OCI-M2 (cell line): ENCODE data around the gene MNS1.
"Not testable (repeated sequence)": the region's sequence is repeated elsewhere in the genome, so short reads cannot be mapped to it uniquely, and the experiment has no call there.

Experiments used
- DNase-seq: peaks from one replicate; lab custom pipeline; 2025; ENCODE audit not compliant: unreplicated experiment; lab: John Stamatoyannopoulos, UW

MNS1 gene, protein sequence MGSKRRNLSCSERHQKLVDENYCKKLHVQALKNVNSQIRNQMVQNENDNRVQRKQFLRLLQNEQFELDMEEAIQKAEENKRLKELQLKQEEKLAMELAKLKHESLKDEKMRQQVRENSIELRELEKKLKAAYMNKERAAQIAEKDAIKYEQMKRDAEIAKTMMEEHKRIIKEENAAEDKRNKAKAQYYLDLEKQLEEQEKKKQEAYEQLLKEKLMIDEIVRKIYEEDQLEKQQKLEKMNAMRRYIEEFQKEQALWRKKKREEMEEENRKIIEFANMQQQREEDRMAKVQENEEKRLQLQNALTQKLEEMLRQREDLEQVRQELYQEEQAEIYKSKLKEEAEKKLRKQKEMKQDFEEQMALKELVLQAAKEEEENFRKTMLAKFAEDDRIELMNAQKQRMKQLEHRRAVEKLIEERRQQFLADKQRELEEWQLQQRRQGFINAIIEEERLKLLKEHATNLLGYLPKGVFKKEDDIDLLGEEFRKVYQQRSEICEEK

DNA sequence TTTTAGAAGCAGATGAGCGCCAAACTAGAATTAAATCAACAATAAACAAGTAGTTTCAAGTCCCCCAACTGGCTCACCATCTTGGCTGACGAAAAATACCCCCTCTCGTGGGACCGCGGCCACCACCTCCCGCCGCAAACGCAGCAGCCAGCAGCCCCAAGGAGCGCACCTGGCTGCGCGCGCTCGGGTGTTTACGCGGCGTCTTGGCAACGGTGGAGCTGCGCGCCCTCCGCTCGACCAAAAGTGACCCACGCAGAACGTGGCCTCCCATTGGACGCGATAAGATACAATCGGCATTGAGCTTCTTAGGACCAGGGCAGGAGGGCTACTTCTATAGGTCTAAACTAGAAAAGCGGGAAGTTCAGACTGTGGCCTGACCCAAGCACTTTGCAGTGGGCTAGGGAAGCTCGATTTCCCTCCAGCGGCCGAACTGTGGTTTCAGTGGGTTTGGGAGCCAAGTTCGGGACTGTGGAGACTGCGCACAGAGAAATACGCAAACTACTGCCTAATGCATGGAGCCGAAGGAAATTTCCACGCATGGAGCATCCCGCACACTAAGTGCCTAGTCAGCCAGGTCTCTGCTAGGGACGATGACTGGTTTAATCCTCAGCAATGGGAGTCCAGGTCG is at the start of gene MNS1:
Gene MNS1, minus strand, starts transcription at position 245 of the 628 bp plus-strand sequence. Its CDS starts 165 bp downstream, at position 80.
- DNase-seq, result peak; percentile 39

DNA sequence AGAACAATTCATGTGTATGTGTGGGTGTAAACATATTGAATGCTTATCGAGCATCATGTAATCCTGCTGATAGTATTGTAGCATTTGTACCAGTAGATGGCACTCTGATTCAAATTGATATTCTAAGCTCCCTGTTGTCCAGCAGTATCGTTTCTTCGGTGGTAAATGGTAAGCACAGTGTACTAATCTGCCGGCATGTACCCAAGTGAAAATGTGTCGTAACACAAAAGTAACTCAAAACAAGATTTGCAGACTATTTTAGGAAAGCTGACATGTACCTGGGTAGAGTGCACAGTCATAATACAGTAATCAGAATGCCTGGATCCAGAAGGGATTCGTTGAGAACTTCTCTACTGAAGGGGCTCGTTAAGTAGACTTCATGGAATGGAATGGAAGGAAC is 31.7 kb upstream of the MNS1 start:
- DNase-seq, result peak; percentile 23

DNA sequence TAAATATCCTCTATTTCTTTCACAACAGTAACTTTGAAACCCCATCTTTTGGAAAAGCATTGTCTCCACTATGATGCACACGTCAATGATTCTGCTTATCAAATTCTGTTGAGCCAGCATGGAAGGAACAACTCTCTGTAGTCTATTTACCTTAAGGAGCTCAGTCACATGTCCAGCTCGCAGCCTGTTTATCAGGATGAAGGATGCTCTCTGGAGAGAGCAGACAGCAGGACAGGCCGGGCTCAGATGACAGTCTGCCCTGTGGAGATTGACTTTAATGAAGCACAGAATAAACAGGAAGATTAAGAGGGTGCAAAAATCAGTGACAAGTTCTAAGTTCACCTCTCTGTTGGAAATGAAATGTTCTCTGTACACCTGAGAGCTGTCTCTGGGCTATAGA is 30.6 kb upstream of the MNS1 start:
- no peak for DNase-seq

DNA sequence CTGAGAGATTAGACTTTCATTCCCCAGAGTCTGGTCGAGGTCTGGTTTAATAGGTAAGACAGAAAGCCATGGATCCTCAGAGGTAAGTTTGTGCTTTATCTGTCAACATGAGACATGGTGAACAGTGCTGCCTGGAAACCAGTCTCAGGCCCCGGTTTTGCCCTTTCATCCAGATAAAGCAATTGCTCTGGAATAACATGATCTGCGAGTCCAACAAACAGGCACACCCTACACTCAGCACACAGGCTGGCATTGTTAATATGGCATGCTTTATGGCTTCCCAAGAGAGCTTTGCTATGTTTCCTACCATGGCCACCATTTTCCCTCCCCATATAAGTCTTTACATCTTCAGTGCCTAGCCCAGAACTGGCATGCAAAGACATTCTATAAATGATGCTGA is 30.1 kb upstream of the MNS1 start:
- DNase-seq, result no peak

DNA sequence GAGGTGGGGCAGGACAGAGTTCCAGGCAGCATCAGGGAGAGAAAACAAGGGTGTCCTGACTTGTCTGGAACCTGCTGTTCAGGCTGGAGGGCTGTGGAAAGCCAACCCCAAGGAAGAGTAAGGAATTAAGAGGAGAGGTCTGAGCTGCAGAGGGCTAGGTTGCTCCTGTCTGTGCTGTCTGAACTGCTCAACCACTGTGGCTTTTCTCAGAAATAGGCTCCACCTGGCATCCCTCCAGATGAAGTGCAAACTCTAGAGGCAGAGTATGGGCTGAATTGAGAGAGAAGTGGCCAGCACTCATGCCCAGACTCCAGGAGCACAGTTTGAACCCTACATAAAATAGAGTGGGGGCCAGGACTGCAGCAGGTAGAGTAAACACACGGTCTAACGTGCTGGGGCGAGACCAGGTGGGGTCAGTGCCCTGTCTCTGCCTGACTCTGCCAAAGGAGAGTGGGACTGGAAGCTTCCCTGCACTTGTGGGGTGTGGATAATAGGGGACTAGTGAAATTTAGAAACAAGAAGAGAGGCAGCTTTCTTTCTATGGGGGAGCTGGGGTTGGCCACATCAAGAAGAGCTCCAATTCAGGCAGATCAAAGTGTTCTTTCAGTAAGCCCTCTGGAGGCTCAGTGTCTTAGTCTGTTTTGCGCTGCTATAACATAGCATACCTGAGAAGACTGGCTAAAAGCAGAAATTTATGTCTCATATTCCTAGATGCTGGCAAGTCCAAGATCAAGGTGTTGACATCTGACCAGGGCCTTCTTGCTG is 28.0 kb upstream of the MNS1 start:
- DNase-seq, result no peak

DNA sequence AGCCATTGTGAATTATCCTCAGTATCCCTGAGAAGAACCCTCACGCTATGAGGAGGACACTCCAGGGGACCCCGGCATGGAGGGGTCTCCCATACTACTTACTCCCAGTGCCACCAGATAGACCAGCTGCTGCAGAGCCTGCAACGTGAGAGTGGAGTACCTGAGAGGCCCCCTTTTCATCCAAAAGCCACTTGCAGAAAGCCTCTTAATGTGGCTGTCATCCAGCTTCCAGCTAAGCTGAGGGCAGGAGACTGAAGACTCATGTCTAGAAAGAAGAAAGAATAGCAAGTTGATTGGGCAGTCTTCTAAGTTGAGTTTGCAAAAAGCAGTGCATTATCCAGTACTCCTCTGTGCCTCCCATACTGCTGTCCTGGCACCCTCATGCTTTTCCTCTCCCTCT is 27.3 kb upstream of the MNS1 start:
- DNase-seq, result no peak

DNA sequence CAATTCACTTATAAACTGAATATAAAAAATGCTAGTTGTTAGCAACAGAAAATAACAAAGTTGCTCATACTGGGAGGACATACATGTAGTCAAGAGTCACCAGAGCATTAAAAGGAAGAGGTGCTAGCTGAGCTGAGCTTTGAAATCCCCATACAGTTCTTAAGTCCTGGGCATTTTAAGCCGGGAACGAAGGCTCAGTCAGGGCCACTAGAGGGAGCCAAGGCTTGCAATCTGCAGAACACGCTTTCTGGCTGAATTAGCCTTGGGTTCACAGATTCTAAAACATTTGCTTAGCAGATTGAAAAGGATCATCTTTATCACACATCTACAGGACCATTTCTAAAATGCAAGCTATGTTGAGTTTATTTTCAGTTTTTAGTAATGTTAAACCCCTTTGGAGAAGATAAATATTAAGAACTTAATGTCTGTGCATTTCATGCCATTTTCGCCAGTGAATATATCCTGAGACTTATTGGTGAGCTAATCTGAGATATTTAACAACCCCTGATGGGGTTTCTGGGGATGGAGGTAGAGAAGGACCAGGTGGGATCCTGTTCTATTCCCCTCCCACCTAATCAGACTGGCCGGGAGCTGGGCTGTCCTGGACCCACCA is 26.3 kb upstream of the MNS1 start:
- peak; percentile 51 for DNase-seq

DNA sequence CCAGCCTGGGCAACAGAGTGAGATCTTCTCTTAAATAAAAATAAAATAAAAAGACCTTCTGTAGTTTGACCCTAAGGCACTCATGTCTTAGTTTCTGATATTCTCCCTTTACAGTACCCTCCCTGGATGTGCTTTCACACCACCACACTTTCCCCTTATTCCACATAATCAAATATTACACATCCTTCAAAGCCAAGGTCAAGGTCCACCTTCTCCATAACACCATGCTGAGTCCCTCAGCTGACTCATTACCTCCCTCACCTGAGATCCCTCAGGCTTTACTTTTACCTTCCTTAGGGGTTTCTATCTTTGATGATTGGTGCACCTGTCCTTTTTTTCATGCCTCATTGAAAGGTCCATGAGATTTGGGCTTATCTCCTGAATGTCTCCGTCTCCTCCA is 25.5 kb upstream of the MNS1 start:
- no peak for DNase-seq

DNA sequence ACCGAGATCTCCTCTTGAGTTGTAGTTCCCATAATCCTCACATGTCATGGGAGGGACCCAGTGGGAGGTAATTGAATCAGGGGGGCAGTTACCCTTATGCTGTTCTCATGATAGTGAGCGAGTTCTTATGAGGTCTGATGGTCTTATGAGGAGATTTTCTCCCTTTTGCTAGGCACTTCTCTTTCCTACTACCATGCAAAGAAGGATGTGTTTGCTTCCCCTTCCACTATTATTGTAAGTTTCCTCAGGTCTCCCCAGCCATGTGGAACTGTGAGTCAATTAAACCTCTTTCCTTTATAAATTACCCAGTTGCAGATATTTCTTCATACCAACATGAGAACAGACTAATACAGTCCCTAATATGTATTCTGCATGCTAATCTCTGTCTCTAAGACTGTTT is 21.3 kb upstream of the MNS1 start:
- not testable (repeated sequence) for DNase-seq

DNA sequence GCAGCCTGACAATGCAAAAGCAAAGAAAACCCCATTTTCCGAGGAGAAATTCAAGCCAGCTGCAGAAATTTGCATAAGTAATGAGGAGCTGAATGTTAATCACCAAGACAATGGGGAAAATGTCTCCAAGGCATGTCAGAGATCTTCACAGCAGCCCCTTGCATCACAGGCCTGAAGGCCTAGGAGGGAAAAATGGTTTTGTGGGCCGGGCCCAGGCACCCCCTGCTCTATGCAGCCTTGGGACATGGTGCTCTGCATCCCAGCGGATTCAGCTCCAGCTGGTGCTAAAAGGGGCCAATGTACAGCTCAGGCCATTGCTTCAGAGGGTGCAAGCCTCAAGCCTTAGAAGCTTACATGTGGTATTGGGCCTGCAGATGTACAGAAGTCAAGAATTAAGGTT is 20.5 kb upstream of the MNS1 start:
- DNase-seq, result not testable (repeated sequence)

DNA sequence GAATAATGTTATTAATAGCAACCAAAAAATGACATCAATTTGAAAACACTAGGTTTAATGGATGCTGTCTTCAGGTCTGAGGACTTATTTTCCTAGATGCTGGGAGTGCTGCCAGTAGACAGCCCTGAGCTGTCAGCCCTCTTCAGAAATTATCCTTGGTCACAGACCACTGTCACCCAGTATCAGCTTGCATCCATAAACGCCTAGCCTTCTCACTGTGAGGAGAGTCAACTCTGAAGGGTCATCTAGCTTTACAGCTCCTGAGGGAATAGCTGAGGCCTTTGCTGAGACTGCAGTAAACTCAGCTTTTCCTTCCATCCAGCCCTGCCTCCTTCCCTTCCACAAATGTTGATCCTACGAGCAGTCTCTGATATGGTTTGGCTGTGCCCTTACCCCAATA is 19.4 kb upstream of the MNS1 start:
- no peak for DNase-seq

DNA sequence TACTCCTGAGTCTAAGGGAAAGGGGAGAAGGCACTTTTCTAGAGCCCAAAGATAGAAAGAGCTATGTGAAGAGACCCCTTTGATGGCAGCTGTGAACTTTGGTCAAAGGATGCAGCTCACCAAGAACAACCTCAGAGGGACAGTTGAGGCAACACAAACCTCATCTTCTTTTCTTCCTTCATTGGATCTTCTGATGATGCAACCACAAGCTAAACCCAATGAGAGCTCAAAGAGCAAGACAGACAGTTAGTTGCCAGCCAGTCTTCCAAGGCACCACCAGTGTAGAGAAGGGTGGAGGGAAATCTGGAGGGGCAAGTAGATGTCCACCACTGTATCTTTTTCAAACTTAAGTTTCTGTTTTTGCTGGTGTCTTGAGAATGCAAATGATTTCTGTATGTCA is 10.4 kb upstream of the MNS1 start:
- DNase-seq, result no peak

DNA sequence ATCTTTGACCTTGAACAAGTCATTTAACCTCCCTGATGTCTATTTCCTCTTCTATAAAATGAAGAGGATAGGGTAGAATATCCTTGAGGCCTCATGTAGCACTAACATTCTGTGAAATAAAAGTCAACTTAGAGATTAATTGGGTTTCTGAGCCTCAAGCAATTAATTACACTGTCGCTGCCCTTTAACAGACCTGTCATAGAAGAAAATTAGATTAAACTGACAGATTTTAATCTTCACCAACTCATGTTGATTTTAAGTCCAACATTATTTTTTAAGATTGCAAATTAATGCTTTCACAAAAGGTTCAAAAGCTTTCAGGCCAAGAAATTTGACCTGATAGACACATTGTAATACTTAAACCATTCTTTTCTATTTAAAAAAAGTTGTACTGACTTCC is 8.1 kb upstream of the MNS1 start:
- DNase-seq, result no peak

DNA sequence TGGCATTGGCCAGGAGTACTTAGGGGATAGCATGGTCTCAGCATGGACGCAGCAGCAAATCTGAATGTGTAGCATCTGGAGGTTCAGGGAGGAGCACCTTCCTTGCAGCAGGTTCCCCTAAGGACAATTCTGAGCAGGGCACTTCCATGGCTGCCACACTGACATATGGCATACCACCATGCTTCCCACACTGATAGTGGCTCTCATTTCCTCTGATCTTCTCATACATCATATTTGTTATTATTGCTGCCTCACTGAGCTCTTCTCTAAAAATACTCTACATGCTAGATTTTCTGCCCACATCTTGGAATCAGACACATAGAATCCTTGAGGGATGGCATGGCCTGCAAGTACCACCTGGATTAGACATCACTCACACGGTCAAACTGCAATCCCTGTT is 7.3 kb upstream of the MNS1 start:
- no peak for DNase-seq

DNA sequence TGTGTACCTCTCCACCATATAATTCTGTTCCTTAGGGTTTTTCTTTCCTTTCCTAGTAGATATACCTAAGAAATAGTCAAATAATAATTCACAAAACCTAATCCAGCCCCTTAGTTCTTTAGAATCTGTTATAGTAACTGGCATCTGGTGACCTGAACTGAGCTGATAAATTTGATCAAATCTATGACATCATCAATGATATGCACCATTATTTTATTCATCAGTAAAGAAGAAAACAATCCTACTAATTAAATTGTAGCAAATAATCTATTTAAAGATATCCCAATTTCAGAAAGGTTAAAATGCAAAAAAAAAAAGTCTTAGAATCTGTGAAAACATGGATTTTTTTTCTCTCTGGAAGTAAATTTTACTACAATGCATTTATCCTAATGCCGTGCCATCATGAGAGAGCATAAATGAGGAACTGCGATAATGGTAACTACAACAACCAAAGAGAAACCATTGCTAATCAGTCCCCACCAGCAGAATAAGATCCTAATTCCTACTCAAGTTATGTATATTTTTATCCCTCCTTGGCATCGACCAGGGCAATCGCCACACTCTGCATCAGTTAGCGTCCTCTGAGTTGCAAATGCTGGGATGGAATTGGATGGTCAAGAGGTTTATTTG is 6.6 kb upstream of the MNS1 start:
- no peak for DNase-seq

DNA sequence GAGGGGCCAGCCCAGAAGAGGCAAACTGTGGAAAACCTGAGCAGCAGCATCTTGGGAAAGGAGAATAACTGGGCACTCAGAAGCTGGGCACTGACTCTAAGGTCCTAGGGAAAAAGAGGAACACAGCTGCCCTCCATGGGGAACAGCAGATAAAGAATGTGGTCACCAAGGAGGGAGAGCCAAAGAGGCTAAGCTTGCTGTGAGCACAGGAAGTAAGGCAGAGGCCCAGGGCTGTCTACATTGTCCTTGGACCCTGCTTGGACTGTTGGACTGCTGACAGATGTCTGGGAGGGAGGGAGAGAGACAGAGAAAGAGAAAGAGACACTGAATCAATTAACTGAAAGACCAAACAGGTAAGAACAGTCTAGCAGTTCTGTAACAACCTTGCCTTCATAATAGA is 4.5 kb upstream of the MNS1 start:
- DNase-seq, result no peak

DNA sequence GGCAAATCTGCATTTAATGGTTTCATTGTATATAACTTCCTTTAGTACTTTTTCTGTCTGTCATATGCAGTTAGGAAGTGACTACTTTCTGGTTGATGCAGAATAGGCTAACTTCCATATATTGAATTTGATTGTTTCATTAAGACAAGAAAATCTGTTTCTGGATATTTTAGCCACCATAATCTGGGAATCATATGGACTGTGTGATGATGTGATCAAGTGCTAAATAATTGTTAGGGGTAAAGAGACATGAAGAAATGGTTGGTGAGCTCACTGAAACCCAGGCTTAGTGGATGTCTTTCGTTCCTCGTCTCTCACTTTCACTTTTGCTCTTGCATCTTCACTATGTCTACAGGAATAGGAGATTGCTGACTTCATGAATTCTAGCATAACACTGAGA is 3.5 kb upstream of the MNS1 start:
- no peak for DNase-seq

DNA sequence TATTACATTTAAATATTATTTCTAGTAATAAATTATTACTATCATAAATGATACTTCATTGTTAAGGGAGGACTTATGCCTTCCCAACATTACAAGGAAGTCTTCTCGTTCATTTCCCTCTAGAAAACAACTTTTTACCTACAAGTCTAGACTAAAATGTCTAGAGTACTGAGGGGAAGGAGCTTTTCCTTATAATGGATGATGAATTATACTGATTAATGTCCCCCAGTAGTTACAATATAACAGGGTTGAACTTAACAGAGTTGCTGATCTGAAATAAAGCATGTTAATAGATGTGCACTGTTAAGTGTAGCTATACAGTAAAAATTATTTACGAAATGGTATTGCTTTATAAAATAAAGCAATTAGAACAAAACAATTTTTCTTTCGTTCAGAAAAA is 2.7 kb upstream of the MNS1 start:
- DNase-seq, result no peak

DNA sequence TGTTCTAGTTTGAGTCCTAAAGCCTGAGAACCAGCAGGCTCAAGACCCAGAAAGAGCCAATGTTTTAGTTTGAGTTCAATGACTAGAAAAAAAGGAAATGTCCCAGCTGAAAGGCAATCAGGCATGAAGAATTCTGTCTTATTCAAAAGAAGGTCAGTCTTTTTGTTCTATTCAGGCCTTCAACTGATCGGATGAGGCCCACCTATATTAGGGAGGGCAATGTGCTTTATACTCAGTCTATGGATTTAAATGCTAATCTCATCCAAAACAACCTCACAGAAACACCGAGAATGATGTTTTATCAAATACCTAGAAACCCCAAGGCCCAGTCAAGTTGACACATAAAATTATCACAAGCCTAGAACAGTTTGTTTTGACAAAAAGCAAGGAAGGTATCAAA is 4.0 kb downstream of the MNS1 start:
- DNase-seq, result no peak

DNA sequence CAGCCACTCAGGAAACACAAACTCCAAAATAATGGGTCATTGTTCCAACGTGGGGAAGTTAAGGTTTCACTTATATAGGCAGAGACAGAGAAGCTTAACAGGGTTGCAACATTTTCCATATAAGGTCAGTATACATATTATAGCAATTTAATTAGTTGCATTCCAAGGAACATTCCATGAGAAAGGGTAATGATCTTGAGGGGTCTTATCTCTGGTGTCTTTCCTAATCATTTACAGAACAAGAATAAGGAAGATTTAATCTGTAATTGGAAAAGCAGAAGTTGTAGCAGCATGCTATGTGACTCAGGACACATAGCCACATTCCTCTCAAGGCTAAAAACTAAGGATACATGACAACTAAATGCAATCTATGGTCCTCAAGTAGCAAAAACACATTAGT is 4.9 kb downstream of the MNS1 start:
- no peak for DNase-seq

DNA sequence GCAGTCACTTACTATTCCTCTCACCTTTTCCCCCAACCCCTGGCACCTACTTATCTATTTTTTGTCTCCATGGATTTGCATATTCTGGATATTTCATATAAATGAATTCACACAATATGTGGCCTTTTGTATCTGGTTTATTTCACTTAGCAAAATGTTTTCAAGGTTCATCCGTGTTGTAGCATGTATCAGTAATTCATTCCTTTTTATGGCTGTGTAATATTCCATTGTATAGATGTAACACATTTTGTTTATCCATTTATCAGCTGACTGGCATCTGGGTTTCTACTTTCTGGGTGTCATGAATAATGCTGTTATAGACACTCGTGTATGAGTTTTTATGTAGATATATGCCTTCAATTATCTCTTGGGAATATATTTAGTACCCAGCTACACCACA is 5.8 kb downstream of the MNS1 start:
- no peak for DNase-seq
